Endodermal cell (in vitro differentiated cells): ENCODE measurements around the gene NOD2. TPM values are rescaled to one million over a fixed set of nuclear protein-coding genes. Genes with fewer than 3 reads are reported as not detected.

Source experiments
- DNase-seq: peaks from one replicate; pipeline ENCODE4 v3.0.0-alpha.2; 2017
- H3K27ac ChIP-seq: 2 replicates; pipeline ENCODE4 v1.5.1; 2013; ENCODE audit warnings: mild to moderate bottlenecking, low read depth, low read length, moderate library complexity
- H3K27me3 ChIP-seq: 2 replicates; pipeline ENCODE4 v1.6.1; 2013; ENCODE audit warnings: mild to moderate bottlenecking, low read length, moderate library complexity; ENCODE audit not compliant: insufficient read depth, control insufficient read depth, poor library complexity, severe bottlenecking
- H3K36me3 ChIP-seq: 2 replicates; pipeline ENCODE4 v1.7.0; 2013; ENCODE audit warnings: mild to moderate bottlenecking, low read length, moderate library complexity; ENCODE audit not compliant: control insufficient read depth, insufficient read depth
- H3K4me1 ChIP-seq: one replicate; pipeline ENCODE4 v1.7.0; 2013; ENCODE audit warnings: low read length; ENCODE audit not compliant: control insufficient read depth, insufficient read depth
- H3K4me3 ChIP-seq: 2 replicates; pipeline ENCODE4 v1.5.1; 2013; ENCODE audit warnings: mild to moderate bottlenecking, low read length, moderate library complexity
- H3K9ac ChIP-seq: 2 replicates; pipeline ENCODE4 v1.6.1; 2013; ENCODE audit warnings: mild to moderate bottlenecking, low read length, moderate library complexity; ENCODE audit not compliant: poor library complexity, severe bottlenecking; ENCODE audit errors: extremely low read depth
- H3K9me3 ChIP-seq: 2 replicates; pipeline ENCODE4 v1.6.1; 2013; ENCODE audit warnings: mild to moderate bottlenecking, low read length, moderate library complexity; ENCODE audit not compliant: control insufficient read depth
- H3K27ac Mint-ChIP-seq: 2 replicates; pipeline ENCODE4 v1.8.0; 2020; ENCODE audit warnings: mixed read lengths
- H3K27me3 Mint-ChIP-seq: 2 replicates; pipeline ENCODE4 v1.8.0; 2021; ENCODE audit warnings: mild to moderate bottlenecking, mixed read lengths; ENCODE audit not compliant: insufficient read depth
- H3K36me3 Mint-ChIP-seq: 2 replicates; pipeline ENCODE4 v1.8.0; 2020; ENCODE audit warnings: low read depth, mixed read lengths
- H3K4me1 Mint-ChIP-seq: 2 replicates; pipeline ENCODE4 v1.8.0; 2020; ENCODE audit warnings: mixed read lengths
- H3K4me3 Mint-ChIP-seq: 2 replicates; pipeline ENCODE4 v1.8.0; 2020; ENCODE audit warnings: mild to moderate bottlenecking, moderate library complexity, mixed read lengths
- H3K9me3 Mint-ChIP-seq: 2 replicates; pipeline ENCODE4 v1.8.0; 2020; ENCODE audit warnings: mild to moderate bottlenecking, mixed read lengths
- WGBS, 2 experiments: methylation state at CpG; one replicate each; pipeline versions ENCODE4 v1.1.5 to v1.1.7; 2013; ENCODE audit warnings: missing lambda C conversion rate in 2 of 2, mixed read lengths in 1 of 2; ENCODE audit not compliant: insufficient coverage in 1 of 2, insufficient read length in 1 of 2; 5-methylcytosine and 5-hydroxymethylcytosine counted together
- total RNA-seq, 2 donors: library from RNA; stranded (reverse); fragmentation: NEBNext Ultra II Directional in 1 of 2; extraction: Animal tissue kit (Norgen Biotek cat#: 25700) in 1 of 2; gene quantifications; 2 replicates in 1 of 2; 3 replicates in 1 of 2; pipeline ENCODE4 v1.2.1, GENCODE V29; 2021
- TF ChIP-seq, protein P1 (sequence below): fragments of 200-600 bp; sonication (generic); conservative IDR thresholded peaks from 2 replicates; pipeline ENCODE4 v1.5.0; 2021; ENCODE audit warnings: antibody characterized with exemption, mild to moderate bottlenecking

The NOD2 gene
- total RNA-seq, 2 donors from 2014 or later: 0.33 to 0.42 TPM

DNA sequence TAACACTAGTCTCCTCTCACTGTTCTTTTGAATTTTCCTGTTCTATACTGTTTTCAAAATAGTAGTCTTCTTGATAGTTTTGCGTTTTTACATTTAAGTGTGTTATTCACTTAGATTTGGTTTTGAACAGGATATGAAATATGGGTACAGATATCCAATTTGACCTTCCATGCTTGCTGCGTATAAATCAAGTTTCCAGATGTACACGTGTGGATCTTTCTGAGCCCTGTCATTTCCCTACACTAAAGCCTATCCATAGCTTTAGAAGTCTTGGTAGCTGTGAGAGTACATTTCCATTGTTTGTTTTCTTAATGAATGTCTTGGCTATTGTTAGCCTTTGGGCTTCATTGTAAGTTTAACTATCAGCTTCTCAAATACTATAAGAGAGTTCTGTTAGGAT is 68.8 kb downstream of the NOD2 start:
- peaks cover 17% of the 10 kb centered on the region for H3K36me3 Mint-ChIP-seq
- no peak overlapping the region for H3K27ac ChIP-seq
- TF ChIP-seq, protein P1, sequence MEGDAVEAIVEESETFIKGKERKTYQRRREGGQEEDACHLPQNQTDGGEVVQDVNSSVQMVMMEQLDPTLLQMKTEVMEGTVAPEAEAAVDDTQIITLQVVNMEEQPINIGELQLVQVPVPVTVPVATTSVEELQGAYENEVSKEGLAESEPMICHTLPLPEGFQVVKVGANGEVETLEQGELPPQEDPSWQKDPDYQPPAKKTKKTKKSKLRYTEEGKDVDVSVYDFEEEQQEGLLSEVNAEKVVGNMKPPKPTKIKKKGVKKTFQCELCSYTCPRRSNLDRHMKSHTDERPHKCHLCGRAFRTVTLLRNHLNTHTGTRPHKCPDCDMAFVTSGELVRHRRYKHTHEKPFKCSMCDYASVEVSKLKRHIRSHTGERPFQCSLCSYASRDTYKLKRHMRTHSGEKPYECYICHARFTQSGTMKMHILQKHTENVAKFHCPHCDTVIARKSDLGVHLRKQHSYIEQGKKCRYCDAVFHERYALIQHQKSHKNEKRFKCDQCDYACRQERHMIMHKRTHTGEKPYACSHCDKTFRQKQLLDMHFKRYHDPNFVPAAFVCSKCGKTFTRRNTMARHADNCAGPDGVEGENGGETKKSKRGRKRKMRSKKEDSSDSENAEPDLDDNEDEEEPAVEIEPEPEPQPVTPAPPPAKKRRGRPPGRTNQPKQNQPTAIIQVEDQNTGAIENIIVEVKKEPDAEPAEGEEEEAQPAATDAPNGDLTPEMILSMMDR: no peak
- peaks cover 23% of the 10 kb centered on the region for H3K9me3 ChIP-seq
- peaks cover 16% of the 10 kb centered on the region for H3K9me3 Mint-ChIP-seq
- H3K4me3 ChIP-seq: no peak overlapping the region
- no peak overlapping the region for H3K4me3 Mint-ChIP-seq
- peaks cover 6% of the 10 kb centered on the region for H3K4me1 Mint-ChIP-seq
- H3K27me3 Mint-ChIP-seq: no peaks in the 10 kb centered on the region
- WGBS, 2 experiments: 83 to 93% methylated on average over 1 to 3 of the region's 3 CpGs
- no peak overlapping the region for H3K9ac ChIP-seq
- no peak for DNase-seq
- no peaks in the 10 kb centered on the region for H3K4me1 ChIP-seq
- peaks cover 5% of the 10 kb centered on the region for H3K36me3 ChIP-seq
- no peaks in the 10 kb centered on the region for H3K27me3 ChIP-seq
- no peak overlapping the region for H3K27ac Mint-ChIP-seq

- Histone ChIP-seq H3K4me1 (no peaks in the 10 kb centered on the region), H3K36me3 (peaks cover 5% of the 10 kb centered on the region), H3K9ac (no peak overlapping the region), H3K4me3 (no peak overlapping the region), H3K27me3 (no peaks in the 10 kb centered on the region), H3K27ac (no peak overlapping the region), H3K9me3 (peaks cover 23% of the 10 kb centered on the region)
- H3K4me3 Mint-ChIP-seq: no peak overlapping the region
- H3K36me3 Mint-ChIP-seq: peaks cover 17% of the 10 kb centered on the region
- WGBS, 2 experiments: 87 to 100% methylated on average over 1 to 2 of the region's 2 CpGs
- no peak overlapping the region for H3K27ac Mint-ChIP-seq
- no peak for DNase-seq
- TF ChIP-seq, protein P1: no peak
- peaks cover 16% of the 10 kb centered on the region for H3K9me3 Mint-ChIP-seq
- H3K4me1 Mint-ChIP-seq: peaks cover 4% of the 10 kb centered on the region
- H3K27me3 Mint-ChIP-seq: no peaks in the 10 kb centered on the region
These were observed 69.8 kb downstream of the NOD2 start for GRCh38 chr16:50763211-50763610.

DNA sequence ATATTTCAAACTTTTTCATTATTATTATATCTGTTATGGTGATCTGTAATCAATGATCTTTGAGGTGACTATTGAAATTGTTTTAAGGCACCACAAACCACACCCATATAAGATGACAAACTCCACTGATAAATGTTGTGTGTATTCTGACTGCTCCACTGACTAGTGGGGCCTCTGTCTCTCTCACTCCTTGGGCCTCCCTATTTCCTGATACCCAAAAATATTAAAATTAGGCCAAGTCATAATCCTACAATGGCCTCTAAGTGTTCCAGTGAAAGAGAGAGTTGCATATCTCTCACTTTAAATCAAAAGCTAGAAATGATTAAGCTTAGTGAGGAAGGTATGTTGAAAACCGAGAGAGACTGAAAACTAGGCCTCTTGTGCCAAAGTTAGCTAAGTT is 71.9 kb downstream of the NOD2 start:
- Histone ChIP-seq H3K4me3 (no peak overlapping the region), H3K27me3 (no peaks in the 10 kb centered on the region), H3K27ac (no peak overlapping the region), H3K9me3 (peaks cover 23% of the 10 kb centered on the region), H3K9ac (no peak overlapping the region), H3K36me3 (peaks cover 5% of the 10 kb centered on the region), H3K4me1 (no peaks in the 10 kb centered on the region)
- H3K36me3 Mint-ChIP-seq: peaks cover 20% of the 10 kb centered on the region
- 92 to 100% methylated on average over 1 of the region's 1 CpG for WGBS, 2 experiments
- no peak for DNase-seq
- peaks cover 16% of the 10 kb centered on the region for H3K9me3 Mint-ChIP-seq
- H3K27ac Mint-ChIP-seq: no peak overlapping the region
- TF ChIP-seq, protein P1: no peak
- H3K27me3 Mint-ChIP-seq: no peaks in the 10 kb centered on the region
- H3K4me1 Mint-ChIP-seq: peaks cover 4% of the 10 kb centered on the region
- no peak overlapping the region for H3K4me3 Mint-ChIP-seq
